Measurements from ENCODE around the gene FANCG.

DNA sequence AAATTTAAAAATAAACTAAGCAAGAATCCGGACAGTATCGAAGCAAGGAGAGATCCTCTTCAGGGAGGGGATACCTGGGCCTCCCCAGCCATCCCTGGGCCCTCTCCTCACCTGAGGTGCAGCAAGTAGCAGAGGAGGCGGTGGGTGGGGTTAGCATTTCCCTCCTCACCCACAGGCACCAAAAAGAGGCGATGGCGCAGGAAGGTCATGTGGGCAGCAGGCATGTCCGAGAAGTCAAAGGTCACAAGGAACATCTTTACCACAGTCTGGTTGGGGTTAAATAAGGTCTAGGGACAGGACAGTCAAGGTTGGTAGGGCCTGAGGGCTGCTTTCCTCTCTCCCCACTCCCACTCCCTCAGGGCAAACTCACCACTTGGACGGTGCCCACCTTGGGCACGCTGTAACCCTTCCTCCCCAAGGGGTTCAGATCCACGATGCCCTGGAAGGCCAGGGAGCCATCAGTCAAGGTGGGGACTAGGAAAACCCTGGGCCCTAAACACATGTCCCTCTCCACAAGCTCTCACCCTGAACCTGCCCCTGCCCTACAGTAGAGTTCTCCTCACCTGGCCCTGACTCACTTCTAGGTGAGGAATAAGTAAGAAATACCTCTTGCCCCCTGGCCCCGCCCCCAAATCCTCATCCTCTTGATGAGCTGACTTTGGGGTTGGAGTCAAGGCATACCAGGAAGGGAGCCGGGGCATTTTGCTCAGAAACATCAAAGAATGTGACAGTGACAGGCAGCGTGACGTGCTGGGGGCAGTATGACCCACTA, 26.0 kb upstream of the FANCG start:
- TF ChIP-seq EZH2phosphoT487 (IDR thresholded peaks at IDR 0.05; ENCODE audit: low read depth, severe bottlenecking, unreplicated experiment) = no peak
- TF ChIP-seq, protein P1, sequence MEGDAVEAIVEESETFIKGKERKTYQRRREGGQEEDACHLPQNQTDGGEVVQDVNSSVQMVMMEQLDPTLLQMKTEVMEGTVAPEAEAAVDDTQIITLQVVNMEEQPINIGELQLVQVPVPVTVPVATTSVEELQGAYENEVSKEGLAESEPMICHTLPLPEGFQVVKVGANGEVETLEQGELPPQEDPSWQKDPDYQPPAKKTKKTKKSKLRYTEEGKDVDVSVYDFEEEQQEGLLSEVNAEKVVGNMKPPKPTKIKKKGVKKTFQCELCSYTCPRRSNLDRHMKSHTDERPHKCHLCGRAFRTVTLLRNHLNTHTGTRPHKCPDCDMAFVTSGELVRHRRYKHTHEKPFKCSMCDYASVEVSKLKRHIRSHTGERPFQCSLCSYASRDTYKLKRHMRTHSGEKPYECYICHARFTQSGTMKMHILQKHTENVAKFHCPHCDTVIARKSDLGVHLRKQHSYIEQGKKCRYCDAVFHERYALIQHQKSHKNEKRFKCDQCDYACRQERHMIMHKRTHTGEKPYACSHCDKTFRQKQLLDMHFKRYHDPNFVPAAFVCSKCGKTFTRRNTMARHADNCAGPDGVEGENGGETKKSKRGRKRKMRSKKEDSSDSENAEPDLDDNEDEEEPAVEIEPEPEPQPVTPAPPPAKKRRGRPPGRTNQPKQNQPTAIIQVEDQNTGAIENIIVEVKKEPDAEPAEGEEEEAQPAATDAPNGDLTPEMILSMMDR (IDR thresholded peaks at IDR 0.05; ENCODE audit: poor library complexity) = no peak
